B cell (primary cell): ENCODE results near the gene ZNRD2.

Source experiments
- CTCF ChIP-seq: fragments of 200-600 bp; IDR thresholded peaks from one replicate; pipeline ENCODE4 v1.8.0; 2022; ENCODE audit warnings: antibody characterized with exemption, mild to moderate bottlenecking
- EZH2 ChIP-seq: IDR thresholded peaks from 2 replicates; pipeline ENCODE4 v1.6.1; 2012; ENCODE audit warnings: borderline replicate concordance, low read depth, mild to moderate bottlenecking, moderate library complexity, low read length; ENCODE audit not compliant: insufficient read depth, poor library complexity, severe bottlenecking

- TF ChIP-seq CTCF (no peak), EZH2 (no peak)
These were observed 37.5 kb downstream of the ZNRD2 start for GRCh38 chr11:65607614-65608426.
